ENCODE measurements around the gene PALLD.

GRCh38 chr4:168508683-168509082 is 11.8 kb downstream of the PALLD start:
- no peak for TF ChIP-seq ATF2 (tag by site-specific recombination; IDR thresholded peaks at IDR 0.05; ENCODE audit: low read depth)
- TF ChIP-seq CTCF (tag by site-specific recombination; IDR thresholded peaks at IDR 0.05), result no peak
- no peak for TF ChIP-seq KLF9 (tag by site-specific recombination; IDR thresholded peaks at IDR 0.05; ENCODE audit: low read depth)
- TF ChIP-seq ZNF140 (tag by site-specific recombination; IDR thresholded peaks at IDR 0.05), result no peak
- no peak for TF ChIP-seq ZNF561 (tag by site-specific recombination; IDR thresholded peaks at IDR 0.05; ENCODE audit: borderline replicate concordance)
- no peak for TF ChIP-seq ZNF169 (tag by site-specific recombination; IDR thresholded peaks at IDR 0.05)
- TF ChIP-seq ZNF311 (tag by site-specific recombination; IDR thresholded peaks at IDR 0.05; ENCODE audit: borderline replicate concordance), result no peak
- TF ChIP-seq ZNF362 (tag by site-specific recombination; IDR thresholded peaks at IDR 0.05), result no peak
- no peak for TF ChIP-seq ZNF19 (tag by site-specific recombination; IDR thresholded peaks at IDR 0.05; ENCODE audit: low read depth)

All from HEK293 (cell line).